MM.1S (cell line): Measurements from ENCODE around the gene WDFY4.

Source experiments
- EZH2phosphoT487 ChIP-seq: fragments of 300-600 bp; sonication (generic); IDR thresholded peaks from 2 replicates; pipeline ENCODE4 v1.6.1; 2018; ENCODE audit warnings: antibody characterized with exemption, low read length
- TF ChIP-seq, protein P1 (sequence below): fragments of 300-600 bp; sonication (generic); IDR thresholded peaks from 2 replicates; pipeline ENCODE4 v1.5.1; 2016; ENCODE audit warnings: antibody characterized with exemption, low read length, mixed read lengths

DNA sequence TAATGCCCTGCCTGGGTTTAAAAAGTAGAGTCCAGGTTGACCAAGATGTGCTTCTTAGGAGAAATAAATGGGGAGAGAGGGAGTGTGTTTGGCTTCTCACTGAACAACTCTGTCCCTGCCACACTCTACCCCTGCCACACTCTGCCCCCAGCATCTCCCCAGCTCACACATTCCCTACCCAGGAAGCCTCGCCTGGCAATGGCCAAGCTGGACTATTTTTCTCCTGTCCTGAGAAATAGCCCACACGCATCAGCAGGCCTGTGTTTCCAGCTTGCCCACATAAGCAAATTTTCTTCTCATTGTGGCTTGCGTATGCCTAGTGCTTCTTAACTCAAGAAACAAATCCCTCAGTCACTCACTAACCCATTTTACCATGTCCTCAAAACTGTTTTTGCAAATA, 253.1 kb downstream of the WDFY4 start:
- TF ChIP-seq, protein P1, sequence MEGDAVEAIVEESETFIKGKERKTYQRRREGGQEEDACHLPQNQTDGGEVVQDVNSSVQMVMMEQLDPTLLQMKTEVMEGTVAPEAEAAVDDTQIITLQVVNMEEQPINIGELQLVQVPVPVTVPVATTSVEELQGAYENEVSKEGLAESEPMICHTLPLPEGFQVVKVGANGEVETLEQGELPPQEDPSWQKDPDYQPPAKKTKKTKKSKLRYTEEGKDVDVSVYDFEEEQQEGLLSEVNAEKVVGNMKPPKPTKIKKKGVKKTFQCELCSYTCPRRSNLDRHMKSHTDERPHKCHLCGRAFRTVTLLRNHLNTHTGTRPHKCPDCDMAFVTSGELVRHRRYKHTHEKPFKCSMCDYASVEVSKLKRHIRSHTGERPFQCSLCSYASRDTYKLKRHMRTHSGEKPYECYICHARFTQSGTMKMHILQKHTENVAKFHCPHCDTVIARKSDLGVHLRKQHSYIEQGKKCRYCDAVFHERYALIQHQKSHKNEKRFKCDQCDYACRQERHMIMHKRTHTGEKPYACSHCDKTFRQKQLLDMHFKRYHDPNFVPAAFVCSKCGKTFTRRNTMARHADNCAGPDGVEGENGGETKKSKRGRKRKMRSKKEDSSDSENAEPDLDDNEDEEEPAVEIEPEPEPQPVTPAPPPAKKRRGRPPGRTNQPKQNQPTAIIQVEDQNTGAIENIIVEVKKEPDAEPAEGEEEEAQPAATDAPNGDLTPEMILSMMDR, result no peak
- TF ChIP-seq EZH2phosphoT487, result no peak
